Measurements from ENCODE around the gene NR2C2.

Gene NR2C2

DNA sequence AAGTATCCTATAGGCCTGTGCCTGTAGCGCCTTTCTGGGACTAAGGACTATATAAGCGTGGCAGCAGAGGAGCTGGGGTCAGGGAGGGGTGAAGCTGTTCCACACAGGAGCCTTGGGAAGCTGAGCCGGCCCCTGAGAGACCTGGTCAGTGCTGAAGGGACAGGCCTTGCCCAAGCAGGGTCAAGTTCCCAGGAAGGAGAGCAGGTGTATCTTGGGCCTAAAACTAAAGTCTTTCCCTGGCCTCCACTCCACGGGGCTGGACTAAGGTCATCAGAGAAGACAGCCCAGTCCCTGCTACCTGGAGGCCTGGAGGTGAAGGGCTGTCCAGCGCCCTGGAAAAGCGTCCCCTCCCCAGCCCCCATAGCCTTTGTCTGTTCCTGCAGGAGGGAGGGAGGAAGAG, 23.9 kb upstream of the NR2C2 start:
- TF ChIP-seq TAF1 (IDR thresholded peaks at IDR 0.05; ENCODE audit: low read depth) (no peak), NFIC (IDR thresholded peaks at IDR 0.05) (no peak), ZBTB7A (IDR thresholded peaks at IDR 0.05; ENCODE audit: low read depth) (no peak), CEBPB (IDR thresholded peaks at IDR 0.05) (no peak), EGR1 (IDR thresholded peaks at IDR 0.05) (no peak)

DNA sequence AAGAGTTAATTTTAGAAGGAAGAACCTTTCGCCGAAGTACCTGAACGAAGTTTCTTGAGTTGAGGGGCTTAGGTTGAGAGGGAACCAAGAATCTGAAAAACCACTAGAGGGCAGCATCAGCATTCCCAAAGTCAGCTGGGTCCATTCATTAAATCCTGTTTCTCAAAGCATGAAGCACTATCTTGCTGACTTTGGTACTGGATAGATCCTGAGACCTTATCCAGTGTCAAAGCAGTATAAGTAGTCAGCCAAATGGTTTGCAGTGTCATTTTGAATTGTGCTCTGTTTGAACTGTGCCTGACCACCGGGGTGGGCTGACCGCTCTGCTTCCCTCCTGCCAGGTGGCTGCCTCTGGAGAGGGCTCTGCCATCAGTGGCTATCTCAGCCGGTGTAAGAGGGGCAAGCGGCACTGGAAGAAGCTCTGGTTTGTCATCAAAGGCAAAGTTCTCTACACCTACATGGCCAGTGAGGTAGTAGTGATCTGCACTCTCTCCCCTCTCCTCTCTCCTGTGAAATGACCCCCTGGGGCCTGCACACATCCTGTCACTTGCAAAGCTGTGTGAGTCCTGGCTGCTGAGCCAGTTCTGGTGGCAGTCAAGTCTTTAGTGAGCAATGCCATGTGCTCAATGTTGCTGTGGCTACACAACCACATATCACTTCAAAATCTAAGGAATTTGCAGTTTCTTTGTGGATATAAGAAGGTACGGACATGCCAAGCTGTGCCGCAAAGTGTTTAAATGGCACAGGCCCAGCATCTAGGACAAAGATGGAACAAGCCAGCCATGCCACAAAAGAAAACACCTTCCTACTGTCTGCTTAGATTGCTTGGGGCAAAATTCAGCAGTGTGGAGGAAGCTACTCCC, 21.4 kb upstream of the NR2C2 start:
- peak; percentile 85 for TF ChIP-seq RAD21 (IDR thresholded peaks at IDR 0.05; ENCODE audit: low read depth)
- no peak for TF ChIP-seq EP300 (IDR thresholded peaks at IDR 0.05; ENCODE audit: borderline replicate concordance)

- TF ChIP-seq ZBTB7A (IDR thresholded peaks at IDR 0.05; ENCODE audit: low read depth) (no peak), TEAD4 (IDR thresholded peaks at IDR 0.05) (no peak), EP300 (IDR thresholded peaks at IDR 0.05; ENCODE audit: borderline replicate concordance) (no peak), YY1 (IDR thresholded peaks at IDR 0.05; ENCODE audit: low read depth) (no peak), REST (IDR thresholded peaks at IDR 0.05; ENCODE audit: low read depth) (no peak), USF1 (IDR thresholded peaks at IDR 0.05) (no peak), TAF1 (IDR thresholded peaks at IDR 0.05; ENCODE audit: low read depth) (no peak), FOXM1 (IDR thresholded peaks at IDR 0.05; ENCODE audit: borderline replicate concordance, low read depth) (no peak), RAD21 (IDR thresholded peaks at IDR 0.05; ENCODE audit: low read depth) (no peak), NFIC (IDR thresholded peaks at IDR 0.05) (no peak), TCF12 (IDR thresholded peaks at IDR 0.05; ENCODE audit: low read depth) (no peak), EGR1 (IDR thresholded peaks at IDR 0.05) (no peak), CEBPB (IDR thresholded peaks at IDR 0.05) (no peak), CREB1 (IDR thresholded peaks at IDR 0.05; ENCODE audit: low read depth) (no peak)
- TF ChIP-seq, protein P1, sequence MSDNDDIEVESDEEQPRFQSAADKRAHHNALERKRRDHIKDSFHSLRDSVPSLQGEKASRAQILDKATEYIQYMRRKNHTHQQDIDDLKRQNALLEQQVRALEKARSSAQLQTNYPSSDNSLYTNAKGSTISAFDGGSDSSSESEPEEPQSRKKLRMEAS (IDR thresholded peaks at IDR 0.05): no peak
Observed at GRCh38 chr3:14926592-14926991, 20.8 kb upstream of the NR2C2 start.

GRCh38 chr3:14927308-14927707, 20.1 kb upstream of the NR2C2 start:
- TF ChIP-seq TAF1 (IDR thresholded peaks at IDR 0.05; ENCODE audit: low read depth): no peak
- TF ChIP-seq, protein P1 (IDR thresholded peaks at IDR 0.05): no peak
- TF ChIP-seq EGR1 (IDR thresholded peaks at IDR 0.05): no peak

GRCh38 chr3:14929310-14930074, 17.9 kb upstream of the NR2C2 start:
- TF ChIP-seq ZBTB7A (IDR thresholded peaks at IDR 0.05; ENCODE audit: low read depth) (no peak), RAD21 (IDR thresholded peaks at IDR 0.05; ENCODE audit: low read depth) (no peak), CREB1 (IDR thresholded peaks at IDR 0.05; ENCODE audit: low read depth) (no peak)

DNA sequence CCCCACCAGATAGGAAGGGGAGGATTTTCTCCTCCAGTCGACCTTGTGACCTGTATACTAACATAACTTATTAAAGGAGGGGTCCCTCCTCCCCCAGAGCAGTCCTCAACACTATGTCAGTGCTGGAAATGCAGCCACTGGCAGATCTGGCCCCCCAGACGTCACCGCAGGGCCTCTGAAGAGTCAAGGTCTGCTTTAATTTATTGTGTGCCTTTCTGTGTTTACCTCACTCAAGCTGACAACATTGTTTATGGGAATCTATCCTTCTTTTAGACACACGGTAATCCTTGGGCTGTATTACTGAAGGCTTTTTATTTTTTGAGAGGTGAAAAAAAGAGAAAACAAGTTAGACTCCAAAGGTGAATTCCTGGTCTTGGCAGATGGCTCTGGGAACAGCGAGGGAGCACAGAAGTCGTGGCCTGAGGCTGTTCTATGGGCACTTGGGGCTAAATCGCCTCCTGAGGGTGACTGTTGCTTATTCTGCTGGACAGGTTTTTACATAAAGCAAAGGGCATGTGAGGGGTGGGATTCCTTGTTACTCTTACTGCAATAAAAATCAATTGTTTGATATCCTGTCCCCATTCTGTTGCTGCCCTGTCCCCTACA, 13.5 kb upstream of the NR2C2 start:
- TF ChIP-seq EP300 (IDR thresholded peaks at IDR 0.05; ENCODE audit: borderline replicate concordance) (no peak), YY1 (IDR thresholded peaks at IDR 0.05; ENCODE audit: low read depth) (no peak), NFIC (IDR thresholded peaks at IDR 0.05) (no peak), REST (IDR thresholded peaks at IDR 0.05; ENCODE audit: low read depth) (no peak), FOXM1 (IDR thresholded peaks at IDR 0.05; ENCODE audit: borderline replicate concordance, low read depth) (no peak), TEAD4 (IDR thresholded peaks at IDR 0.05) (no peak), EGR1 (IDR thresholded peaks at IDR 0.05) (no peak), TCF12 (IDR thresholded peaks at IDR 0.05; ENCODE audit: low read depth) (no peak), CREB1 (IDR thresholded peaks at IDR 0.05; ENCODE audit: low read depth) (no peak), CEBPB (IDR thresholded peaks at IDR 0.05) (no peak), ZBTB7A (IDR thresholded peaks at IDR 0.05; ENCODE audit: low read depth) (no peak), RAD21 (IDR thresholded peaks at IDR 0.05; ENCODE audit: low read depth) (no peak), USF1 (IDR thresholded peaks at IDR 0.05) (no peak), TAF1 (IDR thresholded peaks at IDR 0.05; ENCODE audit: low read depth) (no peak)
- TF ChIP-seq, protein P1 (IDR thresholded peaks at IDR 0.05): no peak
